HG03064 (cell line): ENCODE data around the gene C12orf57.
"Not testable (repeated sequence)": the region's sequence is repeated elsewhere in the genome, so short reads cannot be mapped to it uniquely, and the experiment has no call there.

ENCODE experiments used
- ATAC-seq: cut with Tn5 transposase; IDR thresholded peaks from one replicate; pipeline ENCODE4 v1.9.1; 2021; ENCODE audit warnings: low read depth; ENCODE audit not compliant: unreplicated experiment

C12orf57 gene

GRCh38 chr12:6943722-6944380 lies at the start of gene C12orf57, which contains the start of gene RNU7-1:
C12orf57 (plus strand) TSS chr12:6944022; CDS start chr12:6944122, 100 bp downstream.
RNU7-1 (plus strand) TSS chr12:6943816.
- ATAC-seq, result peak; percentile 24

GRCh38 chr12:6894321-6894720 lies 49.5 kb upstream of the C12orf57 start:
- no peak for ATAC-seq

GRCh38 chr12:6896846-6897435 lies 46.9 kb upstream of the C12orf57 start:
- no peak for ATAC-seq

- no peak for ATAC-seq
These were observed 44.4 kb upstream of the C12orf57 start for GRCh38 chr12:6899427-6899826.

- ATAC-seq, result no peak
These were observed 43.8 kb upstream of the C12orf57 start for GRCh38 chr12:6899837-6900519.

- no peak for ATAC-seq
These were observed 41.4 kb upstream of the C12orf57 start for GRCh38 chr12:6902448-6902847.

- no peak for ATAC-seq
These were observed 40.1 kb upstream of the C12orf57 start for GRCh38 chr12:6903722-6904121.

GRCh38 chr12:6904280-6905276 lies 39.2 kb upstream of the C12orf57 start, which contains the start of gene LRRC23:
LRRC23 (plus strand) TSS chr12:6904822; CDS start chr12:6905634, 812 bp downstream.
- peak; percentile 80 for ATAC-seq

- ATAC-seq, result no peak
These were observed 38.3 kb upstream of the C12orf57 start for GRCh38 chr12:6905414-6906040.

- not testable (repeated sequence) for ATAC-seq
These were observed 35.7 kb upstream of the C12orf57 start for GRCh38 chr12:6908141-6908540.

GRCh38 chr12:6909421-6910145 lies 34.2 kb upstream of the C12orf57 start:
- no peak for ATAC-seq

- no peak for ATAC-seq
These were observed 31.5 kb upstream of the C12orf57 start for GRCh38 chr12:6912164-6912935.

GRCh38 chr12:6914246-6914946 lies 29.4 kb upstream of the C12orf57 start, which contains the start of gene ENO2:
ENO2 (plus strand) TSS chr12:6914580; CDS start chr12:6915833, 1,253 bp downstream.
- peak; percentile 72 for ATAC-seq

- no peak for ATAC-seq
These were observed 28.7 kb upstream of the C12orf57 start for GRCh38 chr12:6914947-6915788.

- ATAC-seq, result no peak
These were observed 28.0 kb upstream of the C12orf57 start for GRCh38 chr12:6915789-6916285.

- no peak for ATAC-seq
These were observed 27.2 kb upstream of the C12orf57 start for GRCh38 chr12:6916426-6917200.
